ENCODE measurements around the gene DOLPP1.

DNA sequence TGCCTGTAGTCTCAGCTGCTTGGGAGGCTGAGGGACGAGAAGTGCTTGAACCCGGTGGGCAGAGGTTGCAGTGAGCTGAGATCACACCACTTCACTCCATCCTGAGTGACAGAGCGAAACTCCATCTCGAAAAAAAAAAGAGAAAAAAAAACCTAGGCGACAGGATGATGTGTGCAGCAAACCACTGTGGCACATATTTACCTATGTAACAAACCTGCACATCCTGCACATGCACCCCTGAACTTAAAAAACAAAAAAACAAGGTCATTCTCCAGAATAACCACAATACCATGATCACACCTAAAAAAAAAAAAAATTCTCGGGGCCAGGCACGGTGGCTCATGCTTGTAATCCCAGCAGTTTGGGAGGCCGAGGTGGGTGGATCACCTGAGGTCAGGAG lies 7.5 kb upstream of the DOLPP1 start:
- TF ChIP-seq, protein P1, sequence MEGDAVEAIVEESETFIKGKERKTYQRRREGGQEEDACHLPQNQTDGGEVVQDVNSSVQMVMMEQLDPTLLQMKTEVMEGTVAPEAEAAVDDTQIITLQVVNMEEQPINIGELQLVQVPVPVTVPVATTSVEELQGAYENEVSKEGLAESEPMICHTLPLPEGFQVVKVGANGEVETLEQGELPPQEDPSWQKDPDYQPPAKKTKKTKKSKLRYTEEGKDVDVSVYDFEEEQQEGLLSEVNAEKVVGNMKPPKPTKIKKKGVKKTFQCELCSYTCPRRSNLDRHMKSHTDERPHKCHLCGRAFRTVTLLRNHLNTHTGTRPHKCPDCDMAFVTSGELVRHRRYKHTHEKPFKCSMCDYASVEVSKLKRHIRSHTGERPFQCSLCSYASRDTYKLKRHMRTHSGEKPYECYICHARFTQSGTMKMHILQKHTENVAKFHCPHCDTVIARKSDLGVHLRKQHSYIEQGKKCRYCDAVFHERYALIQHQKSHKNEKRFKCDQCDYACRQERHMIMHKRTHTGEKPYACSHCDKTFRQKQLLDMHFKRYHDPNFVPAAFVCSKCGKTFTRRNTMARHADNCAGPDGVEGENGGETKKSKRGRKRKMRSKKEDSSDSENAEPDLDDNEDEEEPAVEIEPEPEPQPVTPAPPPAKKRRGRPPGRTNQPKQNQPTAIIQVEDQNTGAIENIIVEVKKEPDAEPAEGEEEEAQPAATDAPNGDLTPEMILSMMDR (IDR thresholded peaks at IDR 0.05), result no peak
- TF ChIP-seq POLR2A (IDR thresholded peaks at IDR 0.05), result no peak
